ENCODE results near the gene BABAM2.

GRCh38 chr2:28338831-28339321 lies 448.3 kb downstream of the BABAM2 start:
- TF ChIP-seq CTCF (IDR thresholded peaks at IDR 0.05) (no peak), POLR2A (IDR thresholded peaks at IDR 0.05) (no peak)

Data from transverse colon (tissue), 3 donors.